Stomach (tissue), 4 donors: Measurements from ENCODE around the gene LCORL.

ENCODE experiments used
- EP300 ChIP-seq: sonication (generic); formaldehyde crosslinking; IDR thresholded peaks from one replicate; pipeline ENCODE4 v1.6.1; 2017; ENCODE audit warnings: antibody characterized with exemption
- POLR2A ChIP-seq, 4 donors: fragments of 450-650 bp; IDR thresholded peaks; one replicate each; pipeline ENCODE4 v1.6.1; 2016; ENCODE audit warnings: antibody characterized with exemption in 4 of 4, control low read depth in 2 of 4, mild to moderate bottlenecking in 1 of 4, moderate library complexity in 1 of 4
- TF ChIP-seq, protein P1 (sequence below), 7 experiments: fragments of 450-650 bp in 4 of 7; fragments of 200-600 bp in 3 of 7; sonication (generic) in 3 of 7; IDR thresholded peaks; one replicate each; pipeline ENCODE4 v1.5.1; 2016 to 2019; ENCODE audit warnings: antibody characterized with exemption in 7 of 7, control low read depth in 2 of 7, mild to moderate bottlenecking in 1 of 7

GRCh38 chr4:17814140-17814539 lies 207.4 kb downstream of the LCORL start:
- TF ChIP-seq, protein P1, sequence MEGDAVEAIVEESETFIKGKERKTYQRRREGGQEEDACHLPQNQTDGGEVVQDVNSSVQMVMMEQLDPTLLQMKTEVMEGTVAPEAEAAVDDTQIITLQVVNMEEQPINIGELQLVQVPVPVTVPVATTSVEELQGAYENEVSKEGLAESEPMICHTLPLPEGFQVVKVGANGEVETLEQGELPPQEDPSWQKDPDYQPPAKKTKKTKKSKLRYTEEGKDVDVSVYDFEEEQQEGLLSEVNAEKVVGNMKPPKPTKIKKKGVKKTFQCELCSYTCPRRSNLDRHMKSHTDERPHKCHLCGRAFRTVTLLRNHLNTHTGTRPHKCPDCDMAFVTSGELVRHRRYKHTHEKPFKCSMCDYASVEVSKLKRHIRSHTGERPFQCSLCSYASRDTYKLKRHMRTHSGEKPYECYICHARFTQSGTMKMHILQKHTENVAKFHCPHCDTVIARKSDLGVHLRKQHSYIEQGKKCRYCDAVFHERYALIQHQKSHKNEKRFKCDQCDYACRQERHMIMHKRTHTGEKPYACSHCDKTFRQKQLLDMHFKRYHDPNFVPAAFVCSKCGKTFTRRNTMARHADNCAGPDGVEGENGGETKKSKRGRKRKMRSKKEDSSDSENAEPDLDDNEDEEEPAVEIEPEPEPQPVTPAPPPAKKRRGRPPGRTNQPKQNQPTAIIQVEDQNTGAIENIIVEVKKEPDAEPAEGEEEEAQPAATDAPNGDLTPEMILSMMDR (IDR thresholded peaks at IDR 0.05) = no peak
- TF ChIP-seq POLR2A (IDR thresholded peaks at IDR 0.05) (no peak), EP300 (no peak)
